ENCODE results near the gene NEMP1.

DNA sequence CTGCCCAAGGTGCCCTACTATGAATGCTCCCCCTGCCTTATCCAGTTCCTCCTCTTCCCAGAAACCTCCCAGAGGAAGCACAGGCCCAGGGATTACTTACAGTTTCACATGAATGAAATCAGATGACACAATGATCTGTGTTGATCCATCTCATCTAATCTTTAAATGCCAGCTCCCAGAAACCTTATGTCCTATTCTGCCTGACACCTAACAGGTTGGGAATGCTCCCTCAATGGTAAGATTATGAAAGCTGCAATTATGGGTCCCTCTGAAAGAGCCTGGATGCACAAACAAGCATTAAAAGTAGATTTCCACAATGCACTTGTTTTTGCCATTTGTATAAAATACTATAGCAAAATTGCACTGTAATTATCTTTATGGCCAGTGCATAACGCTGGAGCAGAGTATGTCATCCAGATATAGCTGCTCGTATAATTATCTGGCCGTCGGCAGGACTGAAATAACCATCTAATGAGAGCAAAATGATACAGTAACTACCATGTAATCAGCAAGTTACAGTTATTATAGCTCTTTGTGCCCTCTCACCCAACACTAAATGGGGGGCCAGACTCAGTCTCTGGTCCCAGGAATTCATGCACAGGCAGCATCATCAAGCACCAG, 67.9 kb downstream of the NEMP1 start:
- TF ChIP-seq, protein P1, sequence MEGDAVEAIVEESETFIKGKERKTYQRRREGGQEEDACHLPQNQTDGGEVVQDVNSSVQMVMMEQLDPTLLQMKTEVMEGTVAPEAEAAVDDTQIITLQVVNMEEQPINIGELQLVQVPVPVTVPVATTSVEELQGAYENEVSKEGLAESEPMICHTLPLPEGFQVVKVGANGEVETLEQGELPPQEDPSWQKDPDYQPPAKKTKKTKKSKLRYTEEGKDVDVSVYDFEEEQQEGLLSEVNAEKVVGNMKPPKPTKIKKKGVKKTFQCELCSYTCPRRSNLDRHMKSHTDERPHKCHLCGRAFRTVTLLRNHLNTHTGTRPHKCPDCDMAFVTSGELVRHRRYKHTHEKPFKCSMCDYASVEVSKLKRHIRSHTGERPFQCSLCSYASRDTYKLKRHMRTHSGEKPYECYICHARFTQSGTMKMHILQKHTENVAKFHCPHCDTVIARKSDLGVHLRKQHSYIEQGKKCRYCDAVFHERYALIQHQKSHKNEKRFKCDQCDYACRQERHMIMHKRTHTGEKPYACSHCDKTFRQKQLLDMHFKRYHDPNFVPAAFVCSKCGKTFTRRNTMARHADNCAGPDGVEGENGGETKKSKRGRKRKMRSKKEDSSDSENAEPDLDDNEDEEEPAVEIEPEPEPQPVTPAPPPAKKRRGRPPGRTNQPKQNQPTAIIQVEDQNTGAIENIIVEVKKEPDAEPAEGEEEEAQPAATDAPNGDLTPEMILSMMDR (IDR thresholded peaks at IDR 0.05; ENCODE audit: low read depth, low read length, missing input control), result no peak
- no peak for TF ChIP-seq EGR1 (IDR thresholded peaks at IDR 0.05; ENCODE audit: low read depth in 2 of 2)
- TF ChIP-seq JUND (IDR thresholded peaks at IDR 0.05), result no peak
- no peak for TF ChIP-seq YY1 (IDR thresholded peaks at IDR 0.05)
- TF ChIP-seq, protein P2, sequence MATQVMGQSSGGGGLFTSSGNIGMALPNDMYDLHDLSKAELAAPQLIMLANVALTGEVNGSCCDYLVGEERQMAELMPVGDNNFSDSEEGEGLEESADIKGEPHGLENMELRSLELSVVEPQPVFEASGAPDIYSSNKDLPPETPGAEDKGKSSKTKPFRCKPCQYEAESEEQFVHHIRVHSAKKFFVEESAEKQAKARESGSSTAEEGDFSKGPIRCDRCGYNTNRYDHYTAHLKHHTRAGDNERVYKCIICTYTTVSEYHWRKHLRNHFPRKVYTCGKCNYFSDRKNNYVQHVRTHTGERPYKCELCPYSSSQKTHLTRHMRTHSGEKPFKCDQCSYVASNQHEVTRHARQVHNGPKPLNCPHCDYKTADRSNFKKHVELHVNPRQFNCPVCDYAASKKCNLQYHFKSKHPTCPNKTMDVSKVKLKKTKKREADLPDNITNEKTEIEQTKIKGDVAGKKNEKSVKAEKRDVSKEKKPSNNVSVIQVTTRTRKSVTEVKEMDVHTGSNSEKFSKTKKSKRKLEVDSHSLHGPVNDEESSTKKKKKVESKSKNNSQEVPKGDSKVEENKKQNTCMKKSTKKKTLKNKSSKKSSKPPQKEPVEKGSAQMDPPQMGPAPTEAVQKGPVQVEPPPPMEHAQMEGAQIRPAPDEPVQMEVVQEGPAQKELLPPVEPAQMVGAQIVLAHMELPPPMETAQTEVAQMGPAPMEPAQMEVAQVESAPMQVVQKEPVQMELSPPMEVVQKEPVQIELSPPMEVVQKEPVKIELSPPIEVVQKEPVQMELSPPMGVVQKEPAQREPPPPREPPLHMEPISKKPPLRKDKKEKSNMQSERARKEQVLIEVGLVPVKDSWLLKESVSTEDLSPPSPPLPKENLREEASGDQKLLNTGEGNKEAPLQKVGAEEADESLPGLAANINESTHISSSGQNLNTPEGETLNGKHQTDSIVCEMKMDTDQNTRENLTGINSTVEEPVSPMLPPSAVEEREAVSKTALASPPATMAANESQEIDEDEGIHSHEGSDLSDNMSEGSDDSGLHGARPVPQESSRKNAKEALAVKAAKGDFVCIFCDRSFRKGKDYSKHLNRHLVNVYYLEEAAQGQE (IDR thresholded peaks at IDR 0.05), result no peak
- TF ChIP-seq GABPA (IDR thresholded peaks at IDR 0.05 in 1 of 2, conservative IDR thresholded peaks at IDR 0.05 in 1 of 2), result no peak
- no peak for TF ChIP-seq TAF1 (conservative IDR thresholded peaks at IDR 0.05)
- TF ChIP-seq, protein P3, sequence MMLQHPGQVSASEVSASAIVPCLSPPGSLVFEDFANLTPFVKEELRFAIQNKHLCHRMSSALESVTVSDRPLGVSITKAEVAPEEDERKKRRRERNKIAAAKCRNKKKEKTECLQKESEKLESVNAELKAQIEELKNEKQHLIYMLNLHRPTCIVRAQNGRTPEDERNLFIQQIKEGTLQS (IDR thresholded peaks at IDR 0.05), result no peak
- no peak for TF ChIP-seq FOXA1 (IDR thresholded peaks at IDR 0.05)

Data from liver (tissue), 3 donors.